Esophagus (tissue), 2 donors: ENCODE results near the gene WWP2. TPM values are rescaled to one million over a fixed set of nuclear protein-coding genes. Genes with fewer than 3 reads are reported as not detected.
"Not testable (repeated sequence)": the region's sequence is repeated elsewhere in the genome, so short reads cannot be mapped to it uniquely, and the experiment has no call there.

Experiments used
- H3K27ac ChIP-seq, 2 donors: one replicate each; pipeline ENCODE4 v1.5.1; 2013; ENCODE audit warnings: low read depth in 2 of 2, mild to moderate bottlenecking in 2 of 2, inconsistent platforms in 1 of 2, low read length in 1 of 2, moderate library complexity in 1 of 2
- H3K27me3 ChIP-seq, 2 donors: one replicate each; pipeline ENCODE4 v1.6.1; 2013; ENCODE audit warnings: low read length in 2 of 2, control low read depth in 1 of 2, mild to moderate bottlenecking in 1 of 2; ENCODE audit not compliant: insufficient read depth in 2 of 2, control insufficient read depth in 1 of 2
- H3K36me3 ChIP-seq, 2 donors: one replicate each; pipeline ENCODE4 v1.6.1; 2013; ENCODE audit warnings: low read length in 1 of 2; ENCODE audit not compliant: control insufficient read depth in 2 of 2, insufficient read depth in 2 of 2
- H3K4me1 ChIP-seq, 2 donors: one replicate each; pipeline ENCODE4 v1.6.1; 2013; ENCODE audit warnings: low read length in 1 of 2; ENCODE audit not compliant: control insufficient read depth in 2 of 2, insufficient read depth in 2 of 2
- H3K4me3 ChIP-seq, 2 donors: one replicate each; pipeline ENCODE4 v1.5.1; 2013; ENCODE audit warnings: low read length in 2 of 2, mild to moderate bottlenecking in 2 of 2, low read depth in 1 of 2, moderate library complexity in 1 of 2
- H3K9me3 ChIP-seq, 2 donors: one replicate each; pipeline ENCODE4 v1.6.1; 2013; ENCODE audit warnings: mild to moderate bottlenecking in 2 of 2, low read depth in 1 of 2, low read length in 1 of 2, moderate library complexity in 1 of 2; ENCODE audit not compliant: control insufficient read depth in 2 of 2, insufficient read depth in 1 of 2
- WGBS, 2 donors: extraction: QIAGEN DNeasy Blood & Tissue Kit; methylation state at CpG; one replicate each; pipeline ENCODE4 v1.1.7; 2013; 5-methylcytosine and 5-hydroxymethylcytosine counted together
- polyA plus RNA-seq, 2 donors: library from polyadenylated mRNA; stranded (reverse); fragments of 200-250 nt; gene quantifications; one replicate each; pipeline ENCODE4 v1.2.3, GENCODE V29; 2013
- donor health status: healthy with polysubstance abuse.
- donor health status: Bipolar disorder and iron deficiency.

WWP2 gene
- polyA plus RNA-seq, 2 donors, result 17.7 to 18.5 TPM

GRCh38 chr16:69725480-69726312, 36.4 kb upstream of the WWP2 start:
- H3K36me3 ChIP-seq, result no peaks in the 10 kb centered on the region
- no peaks in the 10 kb centered on the region for H3K4me1 ChIP-seq
- no peaks in the 10 kb centered on the region for H3K9me3 ChIP-seq
- peak overlapping the region; percentile 85 to 96 for H3K27ac ChIP-seq
- WGBS, 2 donors, result 60 to 64% methylated on average over 32 of the region's 32 CpGs
- peak overlapping the region; percentile 49 to 59 for H3K4me3 ChIP-seq
- no peaks in the 10 kb centered on the region for H3K27me3 ChIP-seq

- peak within 1 kb of the TSS; percentile 49 to 59 for H3K4me3 ChIP-seq
- peak within 1 kb of the TSS; percentile 85 to 96 for H3K27ac ChIP-seq
- H3K36me3 ChIP-seq, result no peaks in the 10 kb centered on the region
- no peaks in the 10 kb centered on the region for H3K4me1 ChIP-seq
- 0 to 1% methylated on average over 31 of the region's 31 CpGs for WGBS, 2 donors
- H3K27me3 ChIP-seq, result no peaks in the 10 kb centered on the region
- no peaks in the 10 kb centered on the region for H3K9me3 ChIP-seq
These were observed 35.6 kb upstream of the WWP2 start, which contains the start of gene NQO1 for GRCh38 chr16:69726313-69727060. Gene NQO1 (minus strand): TSS chr16:69726560. CDS start chr16:69726439, 121 bp downstream.

DNA sequence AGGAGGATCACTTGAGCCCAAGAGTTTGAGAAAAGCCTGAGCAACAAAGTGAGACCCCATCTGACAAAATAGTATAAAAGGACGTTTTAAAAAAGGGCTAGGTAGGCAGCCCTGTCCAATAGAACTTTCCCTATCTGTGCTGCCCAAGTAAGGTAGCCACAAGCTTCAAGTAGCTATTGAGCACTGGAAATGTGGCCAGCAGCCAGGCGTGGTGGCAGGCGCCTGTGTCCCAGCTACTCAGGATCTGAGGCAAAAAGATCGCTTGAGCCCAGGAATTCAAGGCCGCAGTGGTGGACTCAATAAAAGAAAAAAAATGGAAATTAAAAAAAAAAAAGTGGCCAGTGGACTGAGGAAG, 34.2 kb upstream of the WWP2 start:
- whole genome bisulfite sequencing, 2 donors, result 88 to 89% methylated on average over 5 of the region's 5 CpGs
- Histone ChIP-seq H3K4me3 (no peak overlapping the region), H3K27me3 (no peaks in the 10 kb centered on the region), H3K36me3 (no peaks in the 10 kb centered on the region), H3K9me3 (no peaks in the 10 kb centered on the region), H3K4me1 (no peaks in the 10 kb centered on the region), H3K27ac (no peak overlapping the region)

GRCh38 chr16:69729030-69729429, 33.1 kb upstream of the WWP2 start:
- H3K4me3 ChIP-seq, H3K27ac ChIP-seq, H3K9me3 ChIP-seq, H3K36me3 ChIP-seq, H3K27me3 ChIP-seq, H3K4me1 ChIP-seq: not testable (repeated sequence)
- WGBS, 2 donors, result 87 to 91% methylated on average over 4 of the region's 4 CpGs

DNA sequence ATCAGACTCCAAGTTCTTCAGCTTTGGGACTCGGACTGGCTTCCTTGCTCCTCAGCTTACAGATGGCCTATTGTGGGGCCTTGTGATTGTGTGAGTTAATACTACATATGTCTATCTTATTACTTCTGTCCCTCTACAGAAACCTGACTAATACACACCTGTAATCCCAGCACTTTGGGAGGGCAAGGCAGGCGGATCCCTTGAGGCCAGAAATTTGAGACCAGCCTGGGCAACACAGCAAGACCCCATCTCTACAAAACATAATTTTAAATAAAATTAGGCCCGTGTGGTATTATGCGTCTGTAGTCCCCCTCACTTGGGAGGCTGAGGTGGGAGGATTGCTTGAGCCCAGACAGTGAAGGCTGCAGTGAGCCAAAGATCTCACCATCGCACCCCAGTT, 30.9 kb upstream of the WWP2 start:
- not testable (repeated sequence) for H3K4me1 ChIP-seq, H3K36me3 ChIP-seq, H3K27ac ChIP-seq, H3K27me3 ChIP-seq, H3K4me3 ChIP-seq, H3K9me3 ChIP-seq
- WGBS, 2 donors, result 77 to 81% methylated on average over 5 of the region's 5 CpGs

DNA sequence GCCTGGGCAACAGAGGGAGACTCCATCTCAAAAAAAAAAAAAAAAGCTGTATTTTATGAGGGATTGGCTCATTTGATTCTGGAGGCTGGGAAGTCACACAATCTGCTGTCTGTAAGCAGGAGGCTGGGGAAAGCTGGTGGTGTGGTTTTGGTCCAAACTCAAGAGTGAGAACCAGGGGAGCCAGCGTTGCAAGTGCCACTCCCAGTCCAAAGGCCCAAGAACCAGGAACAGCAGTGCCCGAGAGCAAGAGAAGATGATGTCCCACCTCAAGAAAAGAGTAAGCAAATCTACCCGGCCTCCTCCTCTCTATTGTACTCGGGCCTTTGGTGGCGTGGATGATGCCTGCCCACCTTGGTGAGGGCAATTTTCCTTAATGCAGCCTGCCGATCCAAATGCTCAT, 30.0 kb upstream of the WWP2 start:
- Histone ChIP-seq H3K9me3 (no peaks in the 10 kb centered on the region), H3K4me1 (no peaks in the 10 kb centered on the region), H3K36me3 (no peaks in the 10 kb centered on the region), H3K4me3 (no peak overlapping the region), H3K27me3 (no peaks in the 10 kb centered on the region), H3K27ac (no peak overlapping the region)
- 81 to 85% methylated on average over 6 of the region's 6 CpGs for WGBS, 2 donors

GRCh38 chr16:69741519-69741918, 20.6 kb upstream of the WWP2 start:
- 53 to 61% methylated on average over 8 of the region's 8 CpGs for WGBS, 2 donors
- H3K36me3 ChIP-seq, result peaks cover 15 to 45% of the 10 kb centered on the region in 2 donors
- peaks cover 0 to 6% of the 10 kb centered on the region in 2 donors for H3K4me1 ChIP-seq

GRCh38 chr16:69741951-69742904, 19.9 kb upstream of the WWP2 start:
- Histone ChIP-seq H3K9me3 (no peaks in the 10 kb centered on the region), H3K27me3 (no peaks in the 10 kb centered on the region), H3K4me3 (no peak overlapping the region), H3K27ac (peak overlapping the region in 1 of 2 donors; percentile 47), H3K36me3 (peaks cover 15 to 48% of the 10 kb centered on the region in 2 donors), H3K4me1 (peaks cover 0 to 6% of the 10 kb centered on the region in 2 donors)
- 58 to 67% methylated on average over 40 to 41 of the region's 41 CpGs for WGBS, 2 donors

More at GRCh38 chr16:69741519-69741918, 20.6 kb upstream of the WWP2 start:
- Histone ChIP-seq H3K4me3 (no peak overlapping the region), H3K27me3 (no peaks in the 10 kb centered on the region), H3K27ac (no peak overlapping the region), H3K9me3 (no peaks in the 10 kb centered on the region)
